Liver (tissue), 2 donors: ENCODE results near the gene IFITM10.
"Not testable (repeated sequence)": the region's sequence is repeated elsewhere in the genome, so short reads cannot be mapped to it uniquely, and the experiment has no call there.

Source experiments
- RAD21 ChIP-seq, 2 donors: IDR thresholded peaks; 2 replicates each; pipeline ENCODE4 v1.6.1; 2016; ENCODE audit warnings: antibody characterized with exemption in 2 of 2, mild to moderate bottlenecking in 2 of 2
- TF ChIP-seq, protein P1 (sequence below): IDR thresholded peaks from 2 replicates; pipeline ENCODE4 v1.6.1; 2016; ENCODE audit warnings: antibody characterized with exemption
- donor health status: healthy.

- TF ChIP-seq, protein P1, sequence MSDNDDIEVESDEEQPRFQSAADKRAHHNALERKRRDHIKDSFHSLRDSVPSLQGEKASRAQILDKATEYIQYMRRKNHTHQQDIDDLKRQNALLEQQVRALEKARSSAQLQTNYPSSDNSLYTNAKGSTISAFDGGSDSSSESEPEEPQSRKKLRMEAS, result not testable (repeated sequence)
- TF ChIP-seq RAD21 (IDR thresholded peaks at IDR 0.05), result not testable (repeated sequence)
Observed at GRCh38 chr11:1688336-1688947, 62.0 kb downstream of the IFITM10 start.
